Skeletal muscle cell (primary cell): ENCODE data around the gene ALX4.

Source experiments
- DNase-seq: peaks from one replicate; pipeline ENCODE4 v3.0.0-alpha.2; 2010; ENCODE audit warnings: low read depth
- H3K4me3 ChIP-seq: 2 replicates; pipeline ENCODE4 v1.5.1; 2011; ENCODE audit warnings: low read depth, mild to moderate bottlenecking, control low read depth, low read length, moderate library complexity

Gene ALX4

GRCh38 chr11:44338026-44338425 lies 28.1 kb upstream of the ALX4 start:
- DNase-seq, result no peak
- H3K4me3 ChIP-seq, result no peak overlapping the region

- no peak for DNase-seq
These were observed 26.0 kb upstream of the ALX4 start for GRCh38 chr11:44335919-44336318.

GRCh38 chr11:44335052-44335760 lies 25.3 kb upstream of the ALX4 start:
- no peak overlapping the region for H3K4me3 ChIP-seq
- no peak for DNase-seq

More at GRCh38 chr11:44335919-44336318, 26.0 kb upstream of the ALX4 start:
- no peak overlapping the region for H3K4me3 ChIP-seq

- no peak overlapping the region for H3K4me3 ChIP-seq
- DNase-seq, result no peak
These were observed 24.5 kb upstream of the ALX4 start for GRCh38 chr11:44334356-44335004.

- no peak for DNase-seq
- H3K4me3 ChIP-seq, result no peak overlapping the region
These were observed 23.6 kb upstream of the ALX4 start for GRCh38 chr11:44333271-44334218.

- H3K4me3 ChIP-seq, result no peak overlapping the region
- DNase-seq, result no peak
These were observed 22.7 kb upstream of the ALX4 start for GRCh38 chr11:44332665-44333064.

GRCh38 chr11:44329472-44330230 lies 19.7 kb upstream of the ALX4 start:
- no peak overlapping the region for H3K4me3 ChIP-seq
- DNase-seq, result no peak

GRCh38 chr11:44328138-44328660 lies 18.3 kb upstream of the ALX4 start:
- H3K4me3 ChIP-seq, result no peak overlapping the region
- DNase-seq, result no peak

GRCh38 chr11:44327730-44328129 lies 17.8 kb upstream of the ALX4 start:
- no peak for DNase-seq
- no peak overlapping the region for H3K4me3 ChIP-seq

- no peak for DNase-seq
- H3K4me3 ChIP-seq, result no peak overlapping the region
These were observed 16.9 kb upstream of the ALX4 start for GRCh38 chr11:44326615-44327475.

- H3K4me3 ChIP-seq, result no peak overlapping the region
- no peak for DNase-seq
These were observed 15.8 kb upstream of the ALX4 start for GRCh38 chr11:44325698-44326097.

- H3K4me3 ChIP-seq, result no peak overlapping the region
- DNase-seq, result no peak
These were observed 15.0 kb upstream of the ALX4 start for GRCh38 chr11:44324749-44325525.

- no peak overlapping the region for H3K4me3 ChIP-seq
- no peak for DNase-seq
These were observed 14.3 kb upstream of the ALX4 start for GRCh38 chr11:44324222-44324621.

GRCh38 chr11:44322243-44322642 lies 12.3 kb upstream of the ALX4 start:
- no peak overlapping the region for H3K4me3 ChIP-seq
- no peak for DNase-seq

GRCh38 chr11:44321059-44321458 lies 11.1 kb upstream of the ALX4 start:
- H3K4me3 ChIP-seq, result no peak overlapping the region
- no peak for DNase-seq

- H3K4me3 ChIP-seq, result no peak overlapping the region
- no peak for DNase-seq
These were observed 10.5 kb upstream of the ALX4 start for GRCh38 chr11:44320289-44320973.
